A673 (cell line): ENCODE results near the gene DIP2B. TPM values are rescaled to one million over a fixed set of nuclear protein-coding genes. Genes with fewer than 3 reads are reported as not detected.

Experiments
- BruUV-seq: library from RNA; stranded (reverse); fragments of 400-500 nt; replicated peaks from 2 replicates; lab custom pipeline; 2021; lab: Mats Ljungman, UMichigan
- CTCF ChIA-PET: fragments of 300-600 bp; sonication (Branson Sonifier 250); formaldehyde crosslinking; loops from one replicate; lab custom pipeline; 2022; ENCODE audit warnings: antibody characterized with exemption; lab: Charles Lee
- POLR2A ChIA-PET: fragments of 300-600 bp; sonication (Branson Sonifier 250); formaldehyde crosslinking; loops from one replicate; lab custom pipeline; 2022; ENCODE audit warnings: antibody characterized with exemption; ENCODE audit not compliant: low non-redundant PET; lab: Charles Lee
- DNase-seq: peaks from one replicate; pipeline ENCODE4 v3.0.0-alpha.2; 2015; ENCODE audit warnings: low spot score
- H3K27ac ChIP-seq: fragments of 200-600 bp; sonication (generic); 2 replicates; pipeline ENCODE4 v1.5.1; 2016; ENCODE audit warnings: mixed run types, low read depth, mild to moderate bottlenecking, mixed read lengths, antibody characterized with exemption, low read length; ENCODE audit not compliant: poor library complexity, severe bottlenecking
- H3K27me3 ChIP-seq: fragments of 200-600 bp; sonication (generic); replicated peaks from 2 replicates; pipeline ENCODE4 v1.6.1; 2017; ENCODE audit warnings: mixed run types, low read depth, mild to moderate bottlenecking, mixed read lengths, antibody characterized with exemption, low read length; ENCODE audit not compliant: insufficient read depth, poor library complexity
- H3K36me3 ChIP-seq: fragments of 200-600 bp; sonication (generic); 2 replicates; pipeline ENCODE4 v1.6.1; 2016; ENCODE audit warnings: mixed run types, mild to moderate bottlenecking, mixed read lengths, antibody characterized with exemption, low read length; ENCODE audit not compliant: insufficient read depth, poor library complexity, severe bottlenecking
- H3K4me1 ChIP-seq: fragments of 200-600 bp; sonication (generic); 2 replicates; pipeline ENCODE4 v1.6.1; 2017; ENCODE audit warnings: mixed run types, mild to moderate bottlenecking, mixed read lengths, antibody characterized with exemption, low read length; ENCODE audit not compliant: insufficient read depth, poor library complexity, severe bottlenecking
- H3K4me3 ChIP-seq: fragments of 200-600 bp; sonication (generic); 2 replicates; pipeline ENCODE4 v1.5.1; 2016; ENCODE audit warnings: low read depth, mixed run types, mild to moderate bottlenecking, mixed read lengths, low read length; ENCODE audit not compliant: poor library complexity, severe bottlenecking
- H3K9me3 ChIP-seq: fragments of 200-600 bp; sonication (generic); 2 replicates; pipeline ENCODE4 v1.6.1; 2016; ENCODE audit warnings: mixed run types, low read depth, mild to moderate bottlenecking, mixed read lengths, antibody characterized with exemption, low read length; ENCODE audit not compliant: poor library complexity, severe bottlenecking
- EZH2 ChIP-seq: fragments of 200-600 bp; sonication (generic); IDR thresholded peaks from 2 replicates; pipeline ENCODE4 v1.6.1; 2017; ENCODE audit warnings: borderline replicate concordance, low read depth, mild to moderate bottlenecking, mixed read lengths, antibody characterized with exemption, low read length; ENCODE audit not compliant: poor library complexity, severe bottlenecking
- intact Hi-C: fragments of 100-400 bp; cut with micrococcal nuclease; formaldehyde crosslinking; loops from one replicate; pipeline ENCODE4 v1.10.0; 2022; ENCODE audit not compliant: unreplicated experiment
- total RNA-seq: library from RNA; stranded (reverse); gene quantifications from 2 replicates; pipeline ENCODE4 v1.2.3, GENCODE V29; 2021
- TF ChIP-seq, protein P1 (sequence below): fragments of 300-800, 200-600 bp; sonication (generic); conservative IDR thresholded peaks from 2 replicates; pipeline ENCODE4 v1.5.1; 2017; ENCODE audit warnings: low read depth, mild to moderate bottlenecking, antibody characterized with exemption, low read length, moderate library complexity, mixed read lengths

DIP2B gene
- total RNA-seq, 1 experiment from 2014 or later: 40.5 TPM

DNA sequence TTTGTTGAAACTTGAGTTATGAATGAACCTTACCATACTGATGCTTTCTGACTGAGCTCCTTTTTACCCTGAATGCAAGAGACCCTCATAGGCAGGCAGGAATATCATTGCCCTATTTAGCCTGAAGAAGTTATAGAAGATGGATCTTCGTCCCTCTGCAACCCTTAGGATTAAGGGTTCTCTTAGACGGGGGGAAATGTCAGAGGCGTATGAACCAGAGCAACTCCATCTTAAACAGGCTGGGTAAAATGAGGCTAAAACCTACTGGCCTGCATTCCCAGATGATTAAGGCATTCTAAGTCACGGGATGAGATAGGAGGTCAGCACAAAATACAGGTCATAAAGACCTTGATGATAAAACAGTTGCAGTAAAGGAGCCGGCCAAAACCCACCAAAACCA lies 266.6 kb downstream of the DIP2B start:
- intact Hi-C loops: no loop called here
- no peak for DNase-seq
- Histone ChIP-seq H3K36me3 (no peaks in the 10 kb centered on the region), H3K4me3 (no peak overlapping the region), H3K27ac (no peak overlapping the region), H3K9me3 (no peaks in the 10 kb centered on the region), H3K27me3 (no peaks in the 10 kb centered on the region), H3K4me1 (peaks cover 9% of the 10 kb centered on the region)
- POLR2A ChIA-PET: no interaction called here
- CTCF ChIA-PET: no interaction called here
- no TSS peak for BruUV-seq
- TF ChIP-seq, protein P1, sequence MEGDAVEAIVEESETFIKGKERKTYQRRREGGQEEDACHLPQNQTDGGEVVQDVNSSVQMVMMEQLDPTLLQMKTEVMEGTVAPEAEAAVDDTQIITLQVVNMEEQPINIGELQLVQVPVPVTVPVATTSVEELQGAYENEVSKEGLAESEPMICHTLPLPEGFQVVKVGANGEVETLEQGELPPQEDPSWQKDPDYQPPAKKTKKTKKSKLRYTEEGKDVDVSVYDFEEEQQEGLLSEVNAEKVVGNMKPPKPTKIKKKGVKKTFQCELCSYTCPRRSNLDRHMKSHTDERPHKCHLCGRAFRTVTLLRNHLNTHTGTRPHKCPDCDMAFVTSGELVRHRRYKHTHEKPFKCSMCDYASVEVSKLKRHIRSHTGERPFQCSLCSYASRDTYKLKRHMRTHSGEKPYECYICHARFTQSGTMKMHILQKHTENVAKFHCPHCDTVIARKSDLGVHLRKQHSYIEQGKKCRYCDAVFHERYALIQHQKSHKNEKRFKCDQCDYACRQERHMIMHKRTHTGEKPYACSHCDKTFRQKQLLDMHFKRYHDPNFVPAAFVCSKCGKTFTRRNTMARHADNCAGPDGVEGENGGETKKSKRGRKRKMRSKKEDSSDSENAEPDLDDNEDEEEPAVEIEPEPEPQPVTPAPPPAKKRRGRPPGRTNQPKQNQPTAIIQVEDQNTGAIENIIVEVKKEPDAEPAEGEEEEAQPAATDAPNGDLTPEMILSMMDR: no peak

DNA sequence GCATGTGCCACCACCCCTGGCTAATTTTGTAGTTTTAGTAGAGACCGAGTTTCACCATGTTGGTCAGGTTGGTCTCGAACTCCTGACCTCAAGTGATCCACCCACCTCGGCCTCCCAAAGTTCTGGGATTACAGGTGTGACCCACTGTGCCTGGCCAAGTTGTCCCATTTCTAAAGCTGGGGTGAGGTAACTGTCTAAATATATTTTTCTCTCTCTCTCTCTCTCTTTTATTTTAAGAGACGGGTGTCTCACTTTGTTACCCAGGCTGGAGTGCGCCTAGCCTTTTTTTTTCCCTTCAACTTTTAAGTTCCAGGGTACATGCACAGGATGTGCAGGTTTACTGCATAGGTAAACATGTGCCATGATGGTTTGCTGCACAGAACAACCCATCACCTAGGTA lies 267.7 kb downstream of the DIP2B start:
- intact Hi-C loops: no loop called here
- Histone ChIP-seq H3K27ac (no peak overlapping the region), H3K36me3 (no peaks in the 10 kb centered on the region), H3K4me3 (no peak overlapping the region), H3K9me3 (no peaks in the 10 kb centered on the region), H3K27me3 (no peaks in the 10 kb centered on the region), H3K4me1 (peaks cover 9% of the 10 kb centered on the region)
- POLR2A ChIA-PET: no interaction called here
- TF ChIP-seq, protein P1: no peak
- no TSS peak for BruUV-seq
- no peak for DNase-seq
- CTCF ChIA-PET: no interaction called here

DNA sequence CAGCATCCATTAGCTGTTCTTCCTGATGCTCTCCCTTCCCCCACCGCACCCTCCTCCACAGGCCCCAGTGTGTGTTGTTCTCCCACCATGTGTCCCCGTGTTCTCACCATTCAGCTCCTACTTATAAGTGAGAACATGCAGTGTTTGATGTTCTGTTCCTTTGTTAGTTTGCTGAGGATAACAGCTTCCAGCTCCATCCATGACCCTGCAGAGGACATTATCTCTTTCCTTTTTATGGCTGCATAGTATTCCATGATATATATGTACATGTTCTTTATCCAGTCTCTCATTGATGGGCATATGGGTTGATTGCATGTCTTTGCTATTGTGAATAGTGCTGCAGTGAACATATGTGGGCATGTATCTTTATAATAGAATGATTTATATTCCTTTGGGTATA lies 268.1 kb downstream of the DIP2B start:
- H3K27ac ChIP-seq: no peak overlapping the region
- BruUV-seq: no TSS peak
- peaks cover 9% of the 10 kb centered on the region for H3K4me1 ChIP-seq
- POLR2A ChIA-PET: no interaction called here
- no peaks in the 10 kb centered on the region for H3K36me3 ChIP-seq
- DNase-seq: no peak
- no peaks in the 10 kb centered on the region for H3K27me3 ChIP-seq
- TF ChIP-seq EZH2: no peak
- TF ChIP-seq, protein P1: no peak
- intact Hi-C loops: no loop called here
- H3K9me3 ChIP-seq: no peaks in the 10 kb centered on the region
- no peak overlapping the region for H3K4me3 ChIP-seq
- CTCF ChIA-PET: interaction anchor here (0.6 to 1.6 kb wide), 2 partner anchors 8 to 17 kb away, joined by 3 to 6 read pairs; no protein-coding TSS in a partner anchor
